ENCODE data around the gene TBC1D10A.
"Not testable (repeated sequence)": the region's sequence is repeated elsewhere in the genome, so short reads cannot be mapped to it uniquely, and the experiment has no call there.

The TBC1D10A gene

DNA sequence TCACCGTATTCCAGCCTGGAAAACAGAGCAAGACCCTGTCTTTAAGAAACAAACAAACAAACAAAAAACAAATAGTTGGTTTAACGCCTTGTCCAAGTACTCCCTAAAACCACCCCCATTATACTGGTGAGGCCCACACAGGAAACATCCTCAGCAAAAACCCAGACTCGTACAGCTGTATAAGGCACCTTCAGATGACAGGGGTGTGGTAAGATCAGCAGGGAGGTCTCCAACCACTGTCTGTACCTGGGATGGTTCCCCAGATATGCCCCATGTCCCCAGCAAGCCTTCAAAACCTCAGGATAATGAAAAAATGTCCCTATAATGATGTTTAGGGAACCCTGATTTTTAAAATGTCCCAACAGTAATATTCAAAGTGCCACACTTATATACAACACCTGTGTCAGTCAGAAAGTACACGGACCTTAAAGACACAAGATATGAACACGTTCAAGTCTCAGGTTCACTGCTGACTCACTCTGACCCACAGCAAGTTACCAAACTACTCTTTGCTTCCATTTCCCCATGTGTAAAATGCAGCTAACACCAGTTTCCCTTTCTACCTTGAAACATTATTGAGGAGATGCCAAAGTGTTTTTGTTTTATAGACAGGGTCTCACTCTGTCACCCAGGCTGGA is 20.6 kb upstream of the TBC1D10A start:
- no peak for DNase-seq

DNA sequence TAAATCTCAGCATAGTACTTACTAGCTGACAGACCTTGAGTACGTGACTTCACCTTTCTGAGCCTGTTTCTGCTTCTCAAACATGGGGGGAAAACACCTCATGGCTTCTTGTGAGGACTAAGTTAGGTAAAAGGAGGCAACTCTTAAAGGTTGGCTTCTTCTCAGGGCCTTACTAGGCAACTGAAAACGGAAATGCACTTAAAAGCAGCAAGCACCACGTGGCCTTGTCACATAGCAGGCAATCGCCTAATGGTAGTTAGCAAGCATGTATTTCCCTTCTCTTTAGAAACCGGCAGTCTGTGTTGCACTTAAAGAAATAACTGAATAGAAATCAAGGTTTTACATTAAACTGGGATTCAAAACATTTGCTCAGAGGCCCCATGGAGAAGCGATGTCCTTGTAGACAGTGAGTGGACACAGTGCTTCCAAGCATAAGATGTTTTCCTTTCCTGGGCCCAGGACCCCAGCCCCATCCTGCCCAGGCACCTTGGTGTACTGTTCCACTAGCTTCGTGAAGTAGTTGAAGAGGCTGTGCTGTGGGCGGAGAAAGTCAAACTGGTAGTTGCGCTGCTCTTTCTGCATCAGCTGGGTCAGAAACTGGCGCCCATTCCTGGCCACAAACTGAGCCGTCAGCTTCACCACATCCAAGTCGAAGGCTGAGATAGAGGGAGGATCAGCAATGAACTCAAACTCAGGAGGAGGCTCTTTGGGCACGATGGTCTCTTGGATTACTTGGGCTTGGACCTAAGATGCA is 17.9 kb upstream of the TBC1D10A start:
- DNase-seq = no peak

DNA sequence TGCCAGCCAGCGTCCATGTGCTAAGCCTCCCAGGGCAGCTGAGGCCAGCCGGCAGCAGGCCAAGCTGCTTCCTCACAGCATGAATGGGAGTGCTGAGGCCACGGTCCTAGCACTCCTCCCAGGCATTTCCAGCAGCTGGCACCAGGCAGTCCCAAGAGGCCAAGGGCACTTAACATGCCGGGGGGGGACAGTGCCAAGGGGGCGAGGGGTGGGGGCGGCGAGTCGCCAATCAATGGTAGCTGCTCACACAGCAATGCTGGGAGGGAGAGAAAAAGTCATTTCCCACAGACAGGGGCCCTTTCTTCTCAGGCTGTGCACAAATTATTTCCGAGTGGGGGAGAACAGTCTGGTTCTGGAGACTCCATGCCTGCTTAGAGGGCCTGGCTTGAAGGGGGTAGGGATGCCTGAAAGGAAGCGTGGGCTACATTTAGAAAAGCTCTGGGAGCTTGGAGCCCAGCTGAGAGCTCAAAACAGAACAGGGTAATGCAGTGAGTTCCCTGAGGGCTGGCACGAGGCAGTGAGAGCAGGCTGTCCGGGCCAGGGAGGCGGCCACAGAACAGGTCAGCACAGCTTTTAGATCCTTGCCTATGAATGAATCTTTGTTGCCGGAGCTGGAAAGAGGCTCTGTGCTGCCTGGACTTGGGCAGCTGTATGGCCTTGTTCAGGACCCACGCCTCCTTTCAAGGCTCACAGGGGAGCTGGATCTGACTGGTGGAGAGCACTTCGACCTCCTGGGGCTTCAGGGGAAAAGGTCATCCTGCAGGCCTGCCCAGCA is 14.4 kb upstream of the TBC1D10A start:
- no peak for DNase-seq

DNA sequence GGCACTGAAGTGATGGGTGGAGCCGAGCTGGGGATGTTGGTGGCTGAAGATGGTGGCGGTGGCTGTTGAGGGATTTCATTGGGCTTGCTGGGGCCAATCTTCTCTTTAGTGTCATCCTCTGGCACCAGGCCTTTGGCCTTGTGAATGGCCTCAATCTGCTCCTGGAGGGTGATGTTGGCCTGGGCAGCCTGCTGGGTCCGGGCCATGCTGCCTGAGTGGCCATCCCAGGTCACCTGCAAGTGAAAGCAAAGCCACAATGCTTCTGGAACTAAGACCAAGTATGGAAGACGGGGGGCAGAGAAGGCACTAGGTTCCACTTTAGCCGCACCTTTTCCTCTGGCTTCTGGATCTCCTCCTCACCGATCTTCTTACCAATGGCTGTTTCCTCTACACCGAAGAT is 12.1 kb upstream of the TBC1D10A start:
- no peak for DNase-seq

DNA sequence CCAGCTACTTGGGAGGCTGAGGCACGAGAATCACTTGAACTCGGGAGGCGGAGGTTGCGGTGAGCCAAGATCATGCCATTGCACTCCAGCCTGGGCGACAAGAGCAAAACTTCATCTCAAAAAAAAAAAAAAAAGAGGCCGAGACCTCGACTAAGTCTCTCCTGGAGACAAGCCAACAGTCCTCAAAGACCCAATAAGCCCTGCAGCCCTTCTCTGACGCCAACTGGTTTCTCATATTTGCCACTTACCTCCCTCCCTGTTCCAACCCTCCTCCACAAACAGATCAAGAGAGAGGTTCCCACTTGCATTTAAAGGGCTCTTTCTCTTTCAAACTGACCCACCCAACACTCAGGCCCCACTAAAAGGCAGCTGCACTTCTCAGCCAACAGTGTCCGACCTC is 11.6 kb upstream of the TBC1D10A start:
- not testable (repeated sequence) for DNase-seq

DNA sequence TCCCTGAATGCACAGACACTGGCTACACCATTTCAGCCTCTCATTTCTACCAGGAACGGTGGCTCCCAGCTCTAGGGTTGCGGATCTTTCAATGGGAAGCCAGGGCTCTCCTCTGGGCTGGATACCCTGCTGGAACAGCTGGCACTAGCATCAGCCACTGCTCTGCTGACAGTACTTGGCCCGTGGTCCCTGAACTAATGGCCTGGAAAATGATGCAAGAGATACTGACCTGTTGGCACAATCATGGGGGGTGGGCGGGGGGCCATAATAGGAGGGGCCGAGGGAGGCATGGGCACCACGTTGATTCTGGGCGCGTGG is 10.7 kb upstream of the TBC1D10A start:
- no peak for DNase-seq

DNA sequence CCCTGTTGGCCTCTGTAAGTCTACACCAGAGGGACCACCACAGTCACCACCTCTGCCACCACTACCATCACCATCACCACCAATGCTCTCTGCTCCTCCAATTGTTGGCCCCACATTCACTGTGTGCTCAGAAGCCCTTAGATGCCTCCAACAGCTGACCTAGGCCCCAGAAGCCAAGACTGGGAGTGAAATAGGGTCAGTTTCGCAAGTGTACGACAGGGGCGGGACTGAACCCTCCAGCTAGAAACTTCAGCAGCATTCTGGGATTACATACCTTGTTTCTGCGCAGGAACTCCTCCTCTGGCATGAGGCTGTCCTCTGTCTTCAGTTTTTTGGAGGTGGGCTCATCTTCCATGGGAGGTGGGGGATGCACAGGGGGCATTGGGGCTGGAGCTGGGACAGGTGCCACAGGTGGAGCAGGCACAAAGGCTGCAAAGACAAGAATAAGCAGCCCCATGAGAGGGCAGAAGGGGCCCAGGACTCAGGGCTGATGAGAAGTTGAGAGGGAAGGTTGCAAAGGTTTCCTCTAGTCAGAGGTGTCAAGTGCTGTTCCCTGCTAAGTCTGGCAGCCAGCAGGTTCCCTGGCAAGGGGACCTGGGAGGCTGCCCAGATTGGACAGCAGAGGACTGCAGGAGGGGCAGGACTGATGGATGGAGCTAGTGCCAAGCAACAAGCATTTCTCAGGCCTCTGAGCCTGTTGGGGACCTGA is 10.2 kb upstream of the TBC1D10A start:
- DNase-seq = no peak

DNA sequence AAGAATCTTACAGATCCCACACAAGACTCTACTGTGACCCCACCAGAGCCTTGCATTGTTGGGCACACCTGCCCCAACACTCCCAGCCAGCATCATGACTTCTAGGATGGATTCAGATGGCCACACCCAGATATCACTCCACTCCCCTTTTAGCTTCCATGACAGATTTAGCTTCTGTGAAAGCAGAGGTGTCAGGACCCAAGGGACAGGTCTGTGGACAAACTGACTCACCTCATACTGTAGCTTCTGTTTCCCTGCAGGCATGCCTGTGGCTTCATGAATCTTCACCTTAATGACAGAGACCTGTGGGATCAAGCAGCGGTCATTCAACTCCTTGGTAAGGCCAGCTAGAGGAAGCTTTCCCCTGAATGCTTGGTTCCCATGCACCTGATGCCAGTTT is 8.5 kb upstream of the TBC1D10A start:
- DNase-seq = no peak

DNA sequence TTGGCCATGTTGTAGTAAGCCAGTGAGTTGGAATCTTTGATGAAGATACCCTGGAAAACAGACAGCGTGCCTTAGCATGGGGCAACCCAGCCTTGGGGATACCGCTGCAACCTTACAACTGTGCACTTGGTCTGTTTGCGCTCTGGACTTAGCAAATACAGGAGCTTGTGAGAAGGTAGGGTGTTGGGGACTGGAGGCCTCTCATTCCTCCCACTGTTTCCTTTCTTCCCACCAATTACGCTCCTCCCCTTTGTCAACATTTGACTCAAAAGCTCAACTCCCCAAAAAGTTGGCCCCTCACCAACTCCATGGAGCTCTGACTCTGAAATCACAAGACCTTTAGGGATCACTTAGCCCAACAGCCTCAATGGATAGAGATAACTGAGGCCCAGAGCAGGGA is 7.9 kb upstream of the TBC1D10A start:
- DNase-seq = no peak

DNA sequence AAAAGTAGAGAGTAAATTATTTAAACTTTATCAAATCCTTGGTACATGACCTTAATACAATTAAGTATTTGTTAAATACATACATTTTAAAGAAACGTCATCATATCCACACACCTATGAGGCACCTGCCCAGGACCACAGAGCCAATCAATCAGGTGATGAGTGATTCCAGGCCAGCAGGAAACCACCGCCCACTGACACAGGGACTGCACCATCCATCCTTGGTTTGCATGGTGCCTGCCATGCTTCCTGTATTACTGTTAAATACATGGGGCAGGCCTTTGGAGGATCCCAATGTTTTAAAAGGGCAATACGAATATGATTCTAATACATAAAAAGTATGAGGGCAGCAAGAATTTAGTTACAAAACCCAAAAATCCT is 7.0 kb upstream of the TBC1D10A start:
- DNase-seq = no peak

DNA sequence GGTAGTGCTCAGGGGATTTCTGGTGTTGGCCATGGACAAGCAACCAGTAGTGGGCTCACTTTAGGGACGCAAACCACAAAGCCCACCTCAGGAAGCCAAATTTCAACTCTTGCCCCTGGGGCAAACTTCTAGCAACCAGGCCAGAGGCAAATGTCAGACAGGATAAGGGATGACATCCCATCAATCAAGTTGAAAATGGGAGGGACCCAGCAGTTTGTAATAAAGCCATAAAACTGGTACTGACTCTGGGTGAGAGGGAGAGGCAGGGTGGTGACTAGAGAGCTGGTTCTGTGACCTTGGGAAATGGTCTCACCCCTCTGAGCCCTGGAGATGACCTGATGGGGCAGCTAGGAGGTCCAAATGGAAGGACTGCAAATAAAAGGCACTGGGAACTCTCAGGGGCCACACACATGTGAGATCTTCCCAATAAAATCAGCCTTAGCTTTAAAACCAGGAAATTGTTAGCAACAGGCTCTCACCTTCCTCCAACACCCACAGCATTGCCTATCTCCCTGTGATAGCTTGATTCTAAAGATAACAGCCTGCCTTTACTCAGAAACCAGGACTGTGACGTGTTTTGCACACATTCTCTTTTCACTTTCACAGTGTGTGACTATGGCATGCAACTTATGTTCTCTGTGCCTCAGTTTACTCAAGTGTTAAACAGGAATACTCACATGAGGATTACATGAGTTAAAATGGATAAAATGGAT is 6.4 kb upstream of the TBC1D10A start:
- DNase-seq = no peak

DNA sequence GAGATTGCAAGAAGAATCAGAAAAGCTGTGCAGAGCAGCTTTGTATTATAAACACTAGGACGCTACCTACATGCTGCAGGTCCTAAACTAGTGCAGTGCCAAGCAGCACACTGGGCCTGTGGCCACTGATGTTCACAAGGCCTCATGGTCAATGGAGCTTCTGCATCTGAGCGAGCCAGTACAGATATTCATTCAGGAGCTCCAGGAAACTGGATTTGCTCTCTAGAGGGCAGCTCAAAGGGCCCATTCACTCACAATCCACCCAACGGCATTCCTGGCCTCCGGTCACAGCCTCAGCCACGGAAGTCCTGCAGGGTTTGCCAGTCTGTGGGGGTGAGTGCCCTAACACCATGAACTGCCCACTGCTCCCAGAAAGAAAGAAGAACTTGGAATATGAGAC is 5.8 kb upstream of the TBC1D10A start:
- no peak for DNase-seq

DNA sequence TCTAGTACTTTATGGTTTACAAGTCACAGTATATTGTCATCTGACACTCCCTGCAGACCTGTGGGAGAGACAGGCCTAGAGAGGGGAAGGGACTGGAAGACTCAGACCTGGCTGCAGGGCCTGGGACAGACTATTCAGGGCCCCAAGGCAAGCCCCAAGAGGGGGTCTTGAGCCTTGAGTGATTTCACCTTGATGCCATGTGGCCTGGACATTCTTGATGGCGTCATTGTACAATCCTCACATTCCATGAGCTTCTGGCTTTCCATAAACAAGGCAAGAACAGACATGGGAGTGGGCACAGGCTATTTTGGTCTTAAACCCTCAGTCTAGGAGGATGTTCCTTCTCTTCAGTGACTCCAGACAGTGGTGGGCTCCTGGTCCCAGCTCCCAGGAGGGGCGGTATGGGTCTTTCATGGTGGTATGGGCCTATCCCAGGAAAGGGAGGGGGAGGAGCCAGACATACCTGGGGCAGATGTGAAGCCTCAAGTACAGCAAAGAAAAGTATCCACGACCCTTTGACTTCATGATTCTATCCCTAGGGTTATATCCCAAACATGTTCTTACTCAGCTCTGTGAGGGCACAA is 1.8 kb upstream of the TBC1D10A start:
- DNase-seq = no peak

DNA sequence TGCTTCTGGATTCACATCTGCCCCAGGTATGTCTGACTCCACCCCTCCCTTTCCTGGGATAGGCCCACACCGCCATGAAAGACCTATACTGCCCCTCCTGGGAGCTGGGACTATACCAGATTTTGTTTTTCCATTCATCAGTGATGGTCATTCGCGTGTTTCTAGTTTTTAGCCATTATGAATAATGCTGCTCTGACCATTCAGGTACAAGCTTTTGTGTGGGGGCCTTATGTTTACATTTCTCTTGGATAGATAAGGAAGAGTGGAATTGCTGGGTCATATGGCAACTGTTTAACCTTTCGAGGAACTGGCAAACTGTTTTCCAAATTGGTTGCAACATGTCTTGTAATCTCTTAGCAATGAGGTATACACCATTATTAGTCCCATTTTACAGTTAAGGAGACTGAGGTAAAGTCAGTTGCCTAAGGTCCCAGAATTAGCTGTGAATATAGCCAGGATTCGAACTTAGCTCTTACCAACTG is 1.2 kb upstream of the TBC1D10A start:
- DNase-seq = no peak

DNA sequence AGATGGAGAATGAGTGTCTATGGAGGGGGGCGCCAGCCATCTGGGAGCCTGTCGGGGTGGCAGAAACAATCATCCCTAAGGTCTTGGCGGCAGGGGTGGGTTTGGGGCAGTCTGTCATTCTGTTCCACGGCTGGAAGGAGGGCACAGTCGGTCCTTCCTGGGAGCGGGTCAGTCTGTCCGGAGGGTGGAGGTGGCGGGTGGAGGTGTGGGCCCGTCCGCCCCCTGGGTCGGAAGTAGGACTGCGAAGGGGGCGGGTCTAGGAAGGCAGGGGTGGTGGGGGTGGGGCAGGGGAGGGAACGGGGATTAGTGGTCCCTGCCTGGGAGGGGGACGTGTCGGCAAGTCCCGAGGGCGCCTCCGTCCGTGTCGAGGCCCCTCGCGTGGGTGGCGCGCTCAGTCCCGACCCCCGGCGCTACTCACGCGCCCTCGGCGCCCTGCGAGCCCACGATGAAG is 461 bp downstream of the TBC1D10A start:
- no peak for DNase-seq

DNA sequence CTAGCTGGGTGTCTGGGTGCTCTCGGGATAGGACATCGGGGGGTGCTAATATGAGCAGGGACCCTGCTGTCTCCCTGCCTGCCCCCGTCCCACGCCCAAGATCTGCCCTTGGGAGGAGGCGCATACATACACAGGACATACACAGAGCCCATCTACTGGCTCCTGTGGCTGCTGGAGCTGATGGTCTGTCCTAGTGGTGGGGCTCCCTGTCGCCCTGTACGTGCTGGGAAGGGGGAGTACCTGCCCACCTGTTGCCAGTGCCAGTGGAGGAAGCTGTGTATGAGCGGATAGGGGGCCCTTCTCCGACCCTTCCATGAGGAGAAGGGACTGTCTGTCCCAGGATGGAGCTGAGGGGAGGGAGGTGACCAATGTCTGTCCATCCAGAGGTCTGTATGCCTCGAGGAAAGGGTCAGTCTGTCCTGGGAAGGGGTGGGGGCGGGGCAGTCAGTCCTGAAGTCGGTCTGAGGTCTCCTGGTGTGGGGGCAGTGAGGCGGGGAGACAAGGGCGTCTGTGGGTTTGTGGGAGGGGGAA is 952 bp downstream of the TBC1D10A start:
- DNase-seq = no peak

DNA sequence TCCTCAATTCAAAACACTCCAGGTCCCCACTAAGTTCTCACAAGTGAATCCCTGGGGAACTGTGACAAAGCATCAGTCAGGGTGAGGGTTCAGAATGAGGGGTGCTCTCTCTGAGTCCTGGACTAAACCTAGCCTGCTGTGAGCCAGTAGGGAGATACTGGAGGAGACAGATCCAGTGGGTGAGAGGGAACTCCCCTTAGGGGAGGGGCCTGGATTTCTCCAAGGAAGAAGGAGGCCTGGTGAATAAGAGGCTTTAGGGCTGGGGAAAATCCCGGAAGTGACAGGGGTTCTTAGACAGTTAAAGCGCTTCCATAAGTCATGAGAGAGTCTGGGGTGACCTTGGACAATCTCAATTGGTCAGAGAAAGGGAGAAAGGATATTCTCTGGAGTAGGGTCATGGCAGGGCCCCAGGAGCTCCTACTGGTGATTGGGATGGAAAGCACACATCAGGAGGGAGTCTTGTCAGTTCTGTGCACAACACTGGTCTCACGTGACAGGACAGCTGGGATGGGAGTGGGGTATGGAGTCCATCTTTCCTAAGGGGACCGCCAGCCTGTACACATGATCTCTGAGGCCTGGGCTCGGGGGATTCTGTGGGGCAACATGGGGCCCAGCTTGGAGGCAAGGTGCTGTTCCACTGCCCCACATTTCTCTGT is 1.5 kb downstream of the TBC1D10A start:
- DNase-seq = no peak

DNA sequence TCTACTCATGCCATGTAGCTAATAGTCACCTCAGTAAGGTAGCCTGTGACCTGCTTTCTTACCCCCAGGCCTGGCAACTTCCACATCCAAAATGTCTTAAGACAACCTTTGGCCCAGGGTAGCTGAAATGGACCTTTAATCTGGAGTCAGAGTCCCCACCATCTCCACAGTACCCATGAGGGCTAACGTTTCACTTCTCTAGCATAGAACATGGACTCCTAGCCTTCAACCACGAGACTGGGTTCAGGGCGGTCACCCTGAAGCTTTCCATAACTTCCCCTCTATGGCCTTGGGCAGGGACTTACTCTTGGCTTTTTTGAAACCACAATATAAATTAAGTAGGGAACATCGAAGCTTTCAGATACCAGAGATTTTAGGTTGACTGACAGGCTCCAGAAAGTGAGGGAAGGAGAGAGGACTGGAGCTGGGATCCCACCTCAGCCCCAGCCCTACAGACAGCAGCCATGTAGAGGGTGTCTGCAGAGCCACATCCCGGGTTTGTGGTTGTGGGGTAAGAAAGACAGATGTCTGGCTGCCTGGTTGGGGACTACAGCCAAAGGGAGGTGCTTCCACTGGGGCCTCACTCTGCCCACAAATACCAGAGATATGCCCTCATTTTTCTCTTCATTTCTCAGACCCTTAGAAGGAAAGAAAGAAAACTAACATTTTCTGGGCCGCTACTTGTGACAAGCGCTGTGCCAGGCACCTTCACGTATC is 2.6 kb downstream of the TBC1D10A start:
- no peak for DNase-seq

DNA sequence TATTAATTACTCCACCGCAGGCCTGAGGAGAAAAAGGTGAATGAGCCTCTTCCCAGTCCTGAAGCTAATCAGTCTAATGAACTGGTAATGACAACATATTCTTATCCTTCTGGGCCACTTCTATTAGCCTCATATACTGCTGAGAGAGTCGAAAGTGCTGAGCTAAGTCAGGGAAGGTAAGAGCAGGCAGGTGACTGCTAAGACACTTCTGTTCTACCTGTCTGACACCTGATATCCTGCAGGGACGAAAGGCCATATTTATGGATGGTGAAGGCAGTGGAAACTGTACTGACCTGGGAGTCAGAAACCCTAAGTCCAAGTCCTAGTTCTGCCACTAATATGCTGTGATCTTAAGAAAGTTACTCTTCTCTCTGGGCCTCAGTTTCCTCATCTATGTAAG is 3.5 kb downstream of the TBC1D10A start:
- DNase-seq = no peak

DNA sequence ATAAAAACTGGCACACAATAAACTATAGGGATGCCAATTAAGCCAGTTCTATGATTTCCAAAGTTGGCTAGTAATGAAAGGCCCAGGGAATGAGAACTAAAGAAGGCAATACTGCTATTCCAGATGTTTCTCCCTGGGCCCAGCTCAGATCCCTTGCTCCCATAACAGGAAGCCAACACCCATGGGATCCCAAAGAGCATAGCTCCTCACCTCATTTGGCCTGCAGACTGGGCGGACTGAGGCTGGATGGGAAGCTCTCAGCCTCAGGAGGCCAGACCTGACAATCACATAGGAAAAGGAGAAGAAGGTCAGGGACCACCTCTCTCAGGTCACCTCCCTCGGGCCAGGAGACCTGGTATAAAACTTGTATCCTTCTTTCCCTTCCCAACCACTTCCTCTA is 5.3 kb downstream of the TBC1D10A start:
- DNase-seq = no peak

DNA sequence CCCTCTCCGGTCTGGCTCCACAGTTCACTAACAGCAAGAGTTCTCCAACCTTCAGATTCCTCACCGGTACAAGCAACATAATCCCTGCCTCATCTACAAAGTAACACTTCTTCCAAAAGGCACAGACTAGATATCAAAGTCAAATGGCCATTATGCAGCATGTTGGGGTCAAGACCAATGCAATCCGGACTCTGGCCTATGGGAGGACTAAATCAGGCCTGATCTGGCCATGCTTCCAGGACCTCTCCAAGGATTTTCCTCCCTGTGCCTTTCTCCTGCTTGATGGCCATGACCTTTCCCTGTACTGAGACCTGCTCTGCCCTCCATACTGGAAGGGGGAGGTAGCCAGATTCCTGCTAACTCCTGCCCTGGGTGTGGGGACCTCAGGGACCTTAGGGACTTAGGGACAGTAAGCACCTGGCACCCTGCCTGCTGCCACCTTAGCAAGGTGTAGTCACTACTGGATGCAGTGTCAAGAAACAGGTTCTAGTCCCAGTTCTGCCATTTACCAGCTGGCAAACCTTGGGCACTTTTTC is 6.7 kb downstream of the TBC1D10A start:
- DNase-seq = no peak

Measured in activated T-cell treated with anti-CD3 and anti-CD28 coated beads for 4 hours (primary cell).